ENCODE measurements around the gene CASZ1.

Gene CASZ1

DNA sequence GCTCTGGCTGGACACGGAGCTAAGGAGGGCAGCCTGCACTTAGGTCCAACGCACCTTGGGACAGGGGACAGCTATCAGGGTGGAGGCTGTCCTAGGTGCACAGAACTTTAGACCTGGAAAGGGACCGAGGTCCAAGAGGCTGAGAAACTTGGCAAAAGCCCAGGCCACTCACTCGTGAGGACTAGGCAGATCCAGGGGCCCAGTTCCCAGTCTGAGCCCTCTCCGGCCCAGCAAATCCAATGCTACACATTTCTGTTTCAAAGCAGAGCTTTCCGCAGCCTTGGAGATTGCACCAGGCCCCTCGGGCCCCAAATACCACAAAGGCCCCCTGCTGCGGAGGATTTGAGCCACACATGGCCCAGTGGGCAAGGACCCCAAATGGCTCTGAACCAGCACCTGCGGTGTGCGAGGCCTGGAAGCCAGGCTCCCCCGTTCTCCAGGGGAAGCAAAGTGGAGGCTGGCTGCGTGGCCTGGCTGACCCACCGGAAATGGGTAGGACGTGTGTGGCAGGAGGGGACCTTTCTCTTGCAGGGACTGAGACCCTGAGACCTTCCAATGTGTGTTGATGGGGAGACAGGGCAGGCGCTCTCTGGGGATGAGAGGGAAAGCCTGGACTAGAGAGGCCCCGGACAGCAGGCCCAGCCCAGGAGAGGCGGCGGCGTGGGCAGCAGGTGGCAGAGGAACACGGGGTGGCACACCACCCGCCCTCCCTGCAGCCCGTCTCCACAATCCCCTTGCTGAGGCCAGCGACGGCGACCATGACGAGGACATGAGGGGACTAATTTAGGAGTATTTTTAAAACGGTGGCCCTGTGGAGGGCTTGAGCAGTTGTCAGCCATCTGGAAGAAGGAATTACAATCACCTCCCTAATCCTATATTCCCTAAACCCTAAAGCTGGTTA lies 118.7 kb downstream of the CASZ1 start:
- Histone ChIP-seq H3K36me3 (ENCODE audit: low read depth) (no peaks in the 10 kb centered on the region), H3K4me3 (ENCODE audit: severe bottlenecking) (no peak overlapping the region), H3K27ac (ENCODE audit: poor library complexity, severe bottlenecking) (no peak overlapping the region), H3K4me1 (ENCODE audit: insufficient read depth, poor library complexity, severe bottlenecking) (no peaks in the 10 kb centered on the region), H3K9me3 (ENCODE audit: severe bottlenecking) (no peaks in the 10 kb centered on the region), H3K27me3 (ENCODE audit: insufficient read depth, poor library complexity, severe bottlenecking) (no peaks in the 10 kb centered on the region)
- ATAC-seq (ENCODE audit: low read depth) (no peak), DNase-seq (ENCODE audit: low spot score) (no peak)
- TF ChIP-seq, protein P1, sequence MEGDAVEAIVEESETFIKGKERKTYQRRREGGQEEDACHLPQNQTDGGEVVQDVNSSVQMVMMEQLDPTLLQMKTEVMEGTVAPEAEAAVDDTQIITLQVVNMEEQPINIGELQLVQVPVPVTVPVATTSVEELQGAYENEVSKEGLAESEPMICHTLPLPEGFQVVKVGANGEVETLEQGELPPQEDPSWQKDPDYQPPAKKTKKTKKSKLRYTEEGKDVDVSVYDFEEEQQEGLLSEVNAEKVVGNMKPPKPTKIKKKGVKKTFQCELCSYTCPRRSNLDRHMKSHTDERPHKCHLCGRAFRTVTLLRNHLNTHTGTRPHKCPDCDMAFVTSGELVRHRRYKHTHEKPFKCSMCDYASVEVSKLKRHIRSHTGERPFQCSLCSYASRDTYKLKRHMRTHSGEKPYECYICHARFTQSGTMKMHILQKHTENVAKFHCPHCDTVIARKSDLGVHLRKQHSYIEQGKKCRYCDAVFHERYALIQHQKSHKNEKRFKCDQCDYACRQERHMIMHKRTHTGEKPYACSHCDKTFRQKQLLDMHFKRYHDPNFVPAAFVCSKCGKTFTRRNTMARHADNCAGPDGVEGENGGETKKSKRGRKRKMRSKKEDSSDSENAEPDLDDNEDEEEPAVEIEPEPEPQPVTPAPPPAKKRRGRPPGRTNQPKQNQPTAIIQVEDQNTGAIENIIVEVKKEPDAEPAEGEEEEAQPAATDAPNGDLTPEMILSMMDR (IDR thresholded peaks at IDR 0.05; ENCODE audit: poor library complexity, severe bottlenecking): no peak

DNA sequence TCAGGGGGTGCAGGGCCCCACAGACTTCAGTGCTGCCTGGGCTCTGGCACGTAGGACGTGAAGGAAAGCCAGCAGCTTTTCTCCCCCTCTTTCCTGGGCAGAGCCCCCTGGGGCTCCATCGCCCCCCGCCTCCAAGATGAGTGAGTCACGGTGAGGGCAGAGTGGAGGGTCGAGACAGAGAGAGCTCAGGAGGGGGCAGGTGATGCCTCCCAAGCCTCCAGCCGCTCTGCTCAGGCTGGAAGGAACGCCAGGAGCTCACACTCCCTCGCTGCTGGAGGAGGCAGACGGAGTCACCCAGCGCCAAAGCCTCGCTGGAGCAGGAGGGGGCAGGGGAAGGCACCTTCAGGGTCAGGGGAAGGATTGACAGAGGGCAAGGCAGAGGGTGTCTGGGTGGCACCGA lies 119.5 kb downstream of the CASZ1 start:
- TF ChIP-seq, protein P1 (IDR thresholded peaks at IDR 0.05; ENCODE audit: poor library complexity, severe bottlenecking): no peak
- no peak for DNase-seq (ENCODE audit: low spot score)
- H3K9me3 ChIP-seq (ENCODE audit: severe bottlenecking): no peaks in the 10 kb centered on the region
- no peak for ATAC-seq (ENCODE audit: low read depth)
- H3K4me1 ChIP-seq (ENCODE audit: insufficient read depth, poor library complexity, severe bottlenecking): no peaks in the 10 kb centered on the region
- H3K36me3 ChIP-seq (ENCODE audit: low read depth): no peaks in the 10 kb centered on the region
- no peaks in the 10 kb centered on the region for H3K27me3 ChIP-seq (ENCODE audit: insufficient read depth, poor library complexity, severe bottlenecking)
- H3K4me3 ChIP-seq (ENCODE audit: severe bottlenecking): no peak overlapping the region
- no peak overlapping the region for H3K27ac ChIP-seq (ENCODE audit: poor library complexity, severe bottlenecking)

DNA sequence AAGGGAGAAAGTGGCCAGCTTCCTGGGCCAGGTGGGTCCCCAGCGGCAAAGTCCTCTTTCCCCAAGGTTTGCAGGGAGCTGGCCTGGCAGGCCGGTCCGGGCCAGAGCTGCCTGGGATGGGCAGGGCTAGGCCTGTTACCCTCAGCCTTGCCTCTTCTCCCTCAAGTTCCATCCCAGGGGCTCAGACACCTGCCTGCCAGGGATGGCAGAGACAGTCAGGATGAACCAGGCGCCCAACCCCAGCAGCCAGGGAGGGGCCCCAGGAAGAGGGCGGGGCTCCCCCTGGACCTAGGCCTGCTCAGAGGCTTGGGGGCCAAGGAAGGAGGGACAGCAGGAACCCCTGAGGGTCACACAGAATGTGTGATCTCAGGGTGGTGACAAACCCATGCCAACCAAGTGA lies 120.6 kb downstream of the CASZ1 start:
- Histone ChIP-seq H3K27me3 (ENCODE audit: insufficient read depth, poor library complexity, severe bottlenecking) (no peaks in the 10 kb centered on the region), H3K9me3 (ENCODE audit: severe bottlenecking) (no peaks in the 10 kb centered on the region), H3K36me3 (ENCODE audit: low read depth) (no peaks in the 10 kb centered on the region), H3K4me1 (ENCODE audit: insufficient read depth, poor library complexity, severe bottlenecking) (no peaks in the 10 kb centered on the region), H3K4me3 (ENCODE audit: severe bottlenecking) (no peak overlapping the region), H3K27ac (ENCODE audit: poor library complexity, severe bottlenecking) (no peak overlapping the region)
- no peak for ATAC-seq (ENCODE audit: low read depth)
- no peak for DNase-seq (ENCODE audit: low spot score)
- TF ChIP-seq, protein P1 (IDR thresholded peaks at IDR 0.05; ENCODE audit: poor library complexity, severe bottlenecking): no peak

GRCh38 chr1:10674700-10675609 lies 121.5 kb downstream of the CASZ1 start:
- TF ChIP-seq, protein P1 (IDR thresholded peaks at IDR 0.05; ENCODE audit: poor library complexity, severe bottlenecking): no peak
- Histone ChIP-seq H3K27ac (ENCODE audit: poor library complexity, severe bottlenecking) (no peak overlapping the region), H3K9me3 (ENCODE audit: severe bottlenecking) (no peaks in the 10 kb centered on the region), H3K36me3 (ENCODE audit: low read depth) (no peaks in the 10 kb centered on the region), H3K27me3 (ENCODE audit: insufficient read depth, poor library complexity, severe bottlenecking) (no peaks in the 10 kb centered on the region), H3K4me1 (ENCODE audit: insufficient read depth, poor library complexity, severe bottlenecking) (no peaks in the 10 kb centered on the region), H3K4me3 (ENCODE audit: severe bottlenecking) (no peak overlapping the region)
- DNase-seq (ENCODE audit: low spot score) (no peak), ATAC-seq (ENCODE audit: low read depth) (no peak)
